ENCODE results near the gene FAM83G.
A peak's percentile ranks its signal among the peaks of the same experiment; 100 is the strongest.
"Not testable (repeated sequence)": the region's sequence is repeated elsewhere in the genome, so short reads cannot be mapped to it uniquely, and the experiment has no call there.

Gene FAM83G

DNA sequence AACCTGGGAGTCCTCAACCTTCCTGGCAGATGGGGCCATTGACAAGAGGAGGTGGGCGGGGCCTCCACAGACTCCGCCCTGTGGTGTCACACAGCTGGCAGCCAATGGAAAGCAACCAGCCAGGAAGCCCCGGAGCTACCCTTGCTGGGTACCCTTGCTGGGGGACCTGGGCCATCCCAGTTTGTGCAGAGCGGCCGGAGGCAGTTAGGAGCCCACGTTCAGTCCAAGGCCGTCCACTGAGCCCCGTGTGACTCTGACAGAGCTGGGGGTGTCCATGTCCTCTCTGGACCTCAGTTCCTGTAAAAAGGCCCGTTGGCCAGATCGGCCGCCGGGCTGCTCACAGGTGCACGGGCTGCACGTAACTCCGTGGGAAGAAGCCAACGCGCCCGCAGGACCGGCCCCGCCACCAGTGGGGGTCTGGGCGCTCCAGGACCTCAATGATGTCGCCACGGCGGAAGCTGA is 17.1 kb upstream of the FAM83G start:
- peak; percentile 48 for DNase-seq (ENCODE audit: low read depth)
- TF ChIP-seq, protein P1, sequence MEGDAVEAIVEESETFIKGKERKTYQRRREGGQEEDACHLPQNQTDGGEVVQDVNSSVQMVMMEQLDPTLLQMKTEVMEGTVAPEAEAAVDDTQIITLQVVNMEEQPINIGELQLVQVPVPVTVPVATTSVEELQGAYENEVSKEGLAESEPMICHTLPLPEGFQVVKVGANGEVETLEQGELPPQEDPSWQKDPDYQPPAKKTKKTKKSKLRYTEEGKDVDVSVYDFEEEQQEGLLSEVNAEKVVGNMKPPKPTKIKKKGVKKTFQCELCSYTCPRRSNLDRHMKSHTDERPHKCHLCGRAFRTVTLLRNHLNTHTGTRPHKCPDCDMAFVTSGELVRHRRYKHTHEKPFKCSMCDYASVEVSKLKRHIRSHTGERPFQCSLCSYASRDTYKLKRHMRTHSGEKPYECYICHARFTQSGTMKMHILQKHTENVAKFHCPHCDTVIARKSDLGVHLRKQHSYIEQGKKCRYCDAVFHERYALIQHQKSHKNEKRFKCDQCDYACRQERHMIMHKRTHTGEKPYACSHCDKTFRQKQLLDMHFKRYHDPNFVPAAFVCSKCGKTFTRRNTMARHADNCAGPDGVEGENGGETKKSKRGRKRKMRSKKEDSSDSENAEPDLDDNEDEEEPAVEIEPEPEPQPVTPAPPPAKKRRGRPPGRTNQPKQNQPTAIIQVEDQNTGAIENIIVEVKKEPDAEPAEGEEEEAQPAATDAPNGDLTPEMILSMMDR (IDR thresholded peaks at IDR 0.05; ENCODE audit: insufficient read depth, low read depth, low read length, missing control alignments): no peak
- H3K4me3 ChIP-seq (ENCODE audit: low read depth, low read length): no peak overlapping the region

GRCh38 chr17:19021011-19021621 is 16.6 kb upstream of the FAM83G start:
- not testable (repeated sequence) for DNase-seq (ENCODE audit: low read depth); H3K4me3 ChIP-seq (ENCODE audit: low read depth, low read length)

- TF ChIP-seq, protein P1 (IDR thresholded peaks at IDR 0.05; ENCODE audit: insufficient read depth, low read depth, low read length, missing control alignments): no peak
- no peak for DNase-seq (ENCODE audit: low read depth)
These were observed 15.5 kb upstream of the FAM83G start for GRCh38 chr17:19020016-19020415.

DNA sequence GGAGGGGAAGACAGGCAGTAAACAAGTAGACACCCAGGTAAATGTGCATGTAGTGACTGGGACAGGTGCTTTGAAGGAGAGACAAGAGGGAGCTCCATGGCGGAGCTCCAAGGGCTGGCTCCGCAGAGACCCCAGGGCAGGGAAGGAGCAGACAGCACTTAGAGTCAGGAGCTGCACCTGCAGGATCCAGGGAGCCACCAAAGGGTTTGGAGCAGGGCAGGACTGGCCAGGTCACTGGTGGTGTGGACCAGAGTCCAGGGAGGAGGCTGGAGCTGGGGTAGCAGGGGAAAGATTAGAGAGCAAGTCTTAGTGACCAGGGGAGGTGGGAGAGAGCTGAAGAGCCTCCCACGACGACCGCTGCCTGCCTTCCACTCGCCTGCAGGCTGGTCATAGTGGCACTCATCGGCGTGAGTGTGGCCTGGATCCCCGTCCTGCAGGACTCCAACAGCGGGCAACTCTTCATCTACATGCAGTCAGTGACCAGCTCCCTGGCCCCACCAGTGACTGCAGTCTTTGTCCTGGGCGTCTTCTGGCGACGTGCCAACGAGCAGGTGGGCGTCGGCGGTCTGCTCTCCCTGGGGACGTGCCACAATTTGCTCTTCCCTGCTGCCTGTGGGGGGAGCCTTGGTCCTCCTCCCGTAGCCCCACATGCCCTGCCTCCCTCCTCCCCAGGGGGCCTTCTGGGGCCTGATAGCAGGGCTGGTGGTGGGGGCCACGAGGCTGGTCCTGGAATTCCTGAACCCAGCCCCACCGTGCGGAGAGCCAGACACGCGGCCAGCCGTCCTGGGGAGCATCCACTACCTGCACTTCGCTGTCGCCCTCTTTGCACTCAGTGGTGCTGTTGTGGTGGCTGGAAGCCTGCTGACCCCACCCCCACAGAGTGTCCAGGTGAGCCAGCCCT is 14.7 kb upstream of the FAM83G start:
- DNase-seq (ENCODE audit: low read depth): peak; percentile 35
- no peak overlapping the region for H3K4me3 ChIP-seq (ENCODE audit: low read depth, low read length)
- TF ChIP-seq, protein P1 (IDR thresholded peaks at IDR 0.05; ENCODE audit: insufficient read depth, low read depth, low read length, missing control alignments): no peak

More at GRCh38 chr17:19020016-19020415, 15.5 kb upstream of the FAM83G start:
- H3K4me3 ChIP-seq (ENCODE audit: low read depth, low read length): no peak overlapping the region

- no peak for DNase-seq (ENCODE audit: low read depth)
- TF ChIP-seq, protein P1 (IDR thresholded peaks at IDR 0.05; ENCODE audit: insufficient read depth, low read depth, low read length, missing control alignments): no peak
- no peak overlapping the region for H3K4me3 ChIP-seq (ENCODE audit: low read depth, low read length)
These were observed 14.0 kb upstream of the FAM83G start for GRCh38 chr17:19018600-19018950.

- DNase-seq (ENCODE audit: low read depth): no peak
These were observed 13.4 kb upstream of the FAM83G start for GRCh38 chr17:19017804-19018599.

More at GRCh38 chr17:19017804-19018599, 13.4 kb upstream of the FAM83G start:
- H3K4me3 ChIP-seq (ENCODE audit: low read depth, low read length): no peak overlapping the region
- TF ChIP-seq, protein P1 (IDR thresholded peaks at IDR 0.05; ENCODE audit: insufficient read depth, low read depth, low read length, missing control alignments): no peak
